ENCODE measurements around the gene PRDX5.

PRDX5 gene

DNA sequence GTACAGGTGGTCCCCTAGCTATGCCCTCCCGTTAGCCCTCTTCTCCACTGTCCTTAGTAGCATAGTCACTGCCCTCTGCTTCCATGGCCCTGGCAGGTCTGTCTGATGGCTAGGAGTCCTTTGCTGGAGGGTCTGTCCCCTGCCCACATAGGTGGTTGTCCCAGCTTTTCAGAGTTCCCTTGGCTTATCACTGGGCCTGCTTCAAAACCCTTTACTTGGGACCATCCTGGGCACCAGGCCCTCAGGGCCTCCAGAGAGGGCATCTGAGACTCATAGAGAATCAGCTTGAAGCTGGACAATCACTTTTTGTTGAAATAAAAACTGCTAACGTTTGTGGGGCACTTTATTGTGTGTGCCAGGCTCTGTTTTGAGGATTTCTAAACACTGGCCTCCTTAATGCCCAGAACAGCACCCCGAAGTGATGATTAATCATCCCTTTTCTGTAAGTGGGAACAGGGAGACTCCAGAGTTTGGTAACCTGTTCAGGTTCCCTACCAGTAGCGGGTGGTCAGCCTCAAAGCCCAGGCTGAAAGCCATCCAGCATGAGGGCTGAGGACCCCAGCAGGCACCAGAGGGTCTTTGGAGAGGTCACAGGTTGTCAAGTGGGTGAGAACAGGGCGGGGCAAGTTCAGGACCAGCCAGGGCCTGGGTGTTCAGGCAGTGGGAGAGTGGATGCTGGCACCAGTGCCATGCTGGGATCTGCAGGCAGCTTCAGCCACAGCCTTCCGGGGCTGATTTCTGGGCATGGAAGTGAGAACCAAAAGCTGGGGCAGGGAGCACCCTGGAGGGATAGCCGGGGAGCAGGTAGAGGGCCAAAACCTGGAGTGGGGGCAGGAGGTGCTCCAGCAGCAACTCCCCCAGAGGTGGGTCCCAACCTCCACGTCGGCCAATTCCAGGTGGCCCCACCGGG, 27.3 kb upstream of the PRDX5 start:
- in situ Hi-C loops (cut with MboI; ENCODE audit: low pct_unique_long_range_greater_than_20kb, low sequenced_read_pairs, unreplicated experiment) = no loop called here

GRCh38 chr11:64291262-64291751, 26.6 kb upstream of the PRDX5 start, which contains the start of gene KCNK4:
Gene KCNK4 (plus strand): TSS chr11:64291302. CDS start chr11:64293019, 1,717 bp downstream.
- no peak for TF ChIP-seq CTCF (IDR thresholded peaks at IDR 0.05; ENCODE audit: extremely low read depth, insufficient read depth, missing control alignments)
- no peak for DNase-seq (ENCODE audit: low spot score)
- in situ Hi-C loops (cut with MboI; ENCODE audit: low pct_unique_long_range_greater_than_20kb, low sequenced_read_pairs, unreplicated experiment) = no loop called here

More for the DNA sequence above, 27.3 kb upstream of the PRDX5 start:
- DNase-seq (ENCODE audit: low spot score) = no peak
- no peak for TF ChIP-seq CTCF (IDR thresholded peaks at IDR 0.05; ENCODE audit: extremely low read depth, insufficient read depth, missing control alignments)

DNA sequence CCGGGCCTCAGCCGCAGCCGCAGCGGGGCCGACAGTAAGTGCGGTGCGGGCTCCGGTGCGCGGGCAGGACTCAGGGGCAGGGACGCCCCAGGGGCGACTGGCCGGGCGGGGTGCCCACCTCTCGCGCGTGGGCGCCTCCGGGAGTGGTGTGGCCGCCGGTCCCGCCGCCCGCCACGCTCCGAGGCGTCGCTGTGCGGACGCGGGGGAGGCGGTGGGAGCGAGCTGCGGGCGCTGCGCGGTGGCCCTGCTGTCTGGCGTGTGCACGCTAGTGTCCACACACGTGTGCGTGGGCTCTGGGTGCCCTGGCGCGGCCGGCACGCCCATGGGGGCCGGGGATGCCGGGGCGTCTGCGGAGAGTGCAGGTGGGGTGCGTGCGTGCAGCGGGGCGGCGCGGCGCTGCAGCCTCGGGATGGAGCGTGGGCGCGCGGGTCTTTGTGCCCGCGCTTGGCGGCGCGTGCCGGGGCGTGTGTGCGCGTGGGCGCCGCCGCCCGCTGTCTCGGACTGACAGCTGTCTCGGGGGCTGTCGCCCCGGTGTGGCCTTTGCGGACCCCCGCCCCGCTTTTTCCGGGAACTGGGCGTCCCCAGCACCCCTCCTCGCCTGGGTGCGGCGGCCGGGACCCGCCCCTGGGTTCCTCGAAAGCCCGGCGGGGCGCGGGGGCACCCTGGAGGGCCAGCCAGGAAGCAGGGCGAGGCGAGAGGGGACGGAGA, 26.0 kb upstream of the PRDX5 start:
- no peak for TF ChIP-seq CTCF (IDR thresholded peaks at IDR 0.05; ENCODE audit: extremely low read depth, insufficient read depth, missing control alignments)
- DNase-seq (ENCODE audit: low spot score) = no peak
- in situ Hi-C loops (cut with MboI; ENCODE audit: low pct_unique_long_range_greater_than_20kb, low sequenced_read_pairs, unreplicated experiment) = no loop called here

DNA sequence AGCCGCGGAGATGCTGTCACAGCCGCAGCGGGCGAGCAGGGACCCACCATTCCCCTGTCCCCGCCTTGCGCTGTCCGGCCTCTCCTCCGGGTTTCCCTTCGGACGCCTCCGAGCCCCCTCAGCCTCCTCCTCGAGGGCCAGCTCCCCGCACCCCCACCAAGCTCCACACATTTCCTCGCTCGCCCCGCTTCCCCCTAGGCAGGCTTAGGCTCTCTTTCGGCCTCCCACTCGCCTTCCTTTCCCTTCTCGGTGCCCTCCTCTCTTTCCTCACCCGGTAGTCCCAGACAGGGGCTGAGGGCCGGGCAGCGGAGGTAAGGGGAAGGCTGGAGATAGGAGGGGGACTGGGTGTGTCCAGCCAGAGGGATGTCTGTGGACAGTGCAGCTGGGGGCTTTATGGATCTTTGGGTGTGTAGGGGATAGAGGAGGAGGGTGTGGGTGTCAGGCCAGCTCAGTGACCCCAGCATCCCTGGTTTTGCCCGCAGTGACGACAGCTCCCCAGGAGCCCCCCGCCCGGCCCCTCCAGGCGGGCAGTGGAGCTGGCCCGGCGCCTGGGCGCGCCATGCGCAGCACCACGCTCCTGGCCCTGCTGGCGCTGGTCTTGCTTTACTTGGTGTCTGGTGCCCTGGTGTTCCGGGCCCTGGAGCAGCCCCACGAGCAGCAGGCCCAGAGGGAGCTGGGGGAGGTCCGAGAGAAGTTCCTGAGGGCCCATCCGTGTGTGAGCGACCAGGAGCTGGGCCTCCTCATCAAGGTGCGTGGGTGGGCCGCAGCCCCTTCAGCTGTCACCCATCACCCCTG, 25.3 kb upstream of the PRDX5 start:
- no peak for DNase-seq (ENCODE audit: low spot score)
- in situ Hi-C loops (cut with MboI; ENCODE audit: low pct_unique_long_range_greater_than_20kb, low sequenced_read_pairs, unreplicated experiment) = no loop called here
- no peak for TF ChIP-seq CTCF (IDR thresholded peaks at IDR 0.05; ENCODE audit: extremely low read depth, insufficient read depth, missing control alignments)

GRCh38 chr11:64294774-64295173, 23.1 kb upstream of the PRDX5 start:
- no peak for DNase-seq (ENCODE audit: low spot score)
- in situ Hi-C loops (cut with MboI; ENCODE audit: low pct_unique_long_range_greater_than_20kb, low sequenced_read_pairs, unreplicated experiment) = no loop called here
- TF ChIP-seq CTCF (IDR thresholded peaks at IDR 0.05; ENCODE audit: extremely low read depth, insufficient read depth, missing control alignments) = no peak

DNA sequence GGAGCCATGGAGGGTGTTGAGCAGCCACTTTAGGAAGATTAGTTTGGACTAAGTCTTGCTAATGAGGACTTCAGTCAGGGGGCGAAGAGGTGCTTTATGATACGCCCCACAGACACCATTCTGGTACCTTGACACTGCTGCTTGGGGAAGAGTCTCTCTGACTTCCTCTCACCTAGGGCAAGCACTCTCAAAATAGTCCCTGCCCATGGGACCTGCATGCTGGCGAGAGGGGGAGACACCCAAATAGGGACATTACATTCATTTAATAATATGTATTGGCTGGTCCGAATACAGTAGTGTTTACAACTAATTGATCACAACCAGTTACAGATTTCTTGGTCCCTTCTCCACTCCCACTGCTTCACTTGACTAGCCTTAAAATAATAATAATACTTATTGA, 22.2 kb upstream of the PRDX5 start:
- DNase-seq (ENCODE audit: low spot score) = no peak
- in situ Hi-C loops (cut with MboI; ENCODE audit: low pct_unique_long_range_greater_than_20kb, low sequenced_read_pairs, unreplicated experiment) = no loop called here
- no peak for TF ChIP-seq CTCF (IDR thresholded peaks at IDR 0.05; ENCODE audit: extremely low read depth, insufficient read depth, missing control alignments)
